Measurements from ENCODE around the gene TMEM132D. TPM values are rescaled to one million over a fixed set of nuclear protein-coding genes. Genes with fewer than 3 reads are reported as not detected.

The TMEM132D gene
- total RNA-seq, 1 experiment from 2014 or later = not detected

DNA sequence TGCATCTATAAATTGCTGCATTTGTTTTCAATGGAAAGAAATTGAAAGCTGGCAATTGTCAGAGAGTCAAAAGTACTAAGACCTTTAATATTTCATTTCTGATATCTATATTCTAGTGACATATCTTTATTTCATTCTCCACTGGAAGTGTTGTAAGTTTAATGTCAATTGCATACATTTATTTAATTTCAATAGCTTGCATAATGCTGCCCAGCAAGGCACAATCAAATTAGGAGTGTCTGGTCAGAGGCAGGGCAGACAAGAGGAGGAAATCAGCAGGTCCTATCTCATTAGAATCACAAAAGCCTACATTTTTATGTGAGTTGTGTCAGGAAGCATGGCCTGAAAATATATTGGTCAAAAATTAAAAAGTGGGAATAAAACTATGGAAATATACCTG lies 112.9 kb downstream of the TMEM132D start:
- no peaks in the 10 kb centered on the region for H3K36me3 ChIP-seq (ENCODE audit: control insufficient read depth, insufficient read depth, low read length)
- intact Hi-C loops (cut with micrococcal nuclease; ENCODE audit: unreplicated experiment) (no loop called here), in situ Hi-C loops (cut with HindIII; ENCODE audit: low pct_unique_long_range_greater_than_20kb, low sequenced_read_pairs) (no loop called here)
- DNase-seq (ENCODE audit: low read depth, low spot score) (no peak), ATAC-seq (no peak)
- no TSS peak for BruUV-seq (replicated peaks)
- no peak for TF ChIP-seq SIN3A (IDR thresholded peaks at IDR 0.05; ENCODE audit: borderline replicate concordance, insufficient read depth, low read depth, low read length)
- TF ChIP-seq, protein P1, sequence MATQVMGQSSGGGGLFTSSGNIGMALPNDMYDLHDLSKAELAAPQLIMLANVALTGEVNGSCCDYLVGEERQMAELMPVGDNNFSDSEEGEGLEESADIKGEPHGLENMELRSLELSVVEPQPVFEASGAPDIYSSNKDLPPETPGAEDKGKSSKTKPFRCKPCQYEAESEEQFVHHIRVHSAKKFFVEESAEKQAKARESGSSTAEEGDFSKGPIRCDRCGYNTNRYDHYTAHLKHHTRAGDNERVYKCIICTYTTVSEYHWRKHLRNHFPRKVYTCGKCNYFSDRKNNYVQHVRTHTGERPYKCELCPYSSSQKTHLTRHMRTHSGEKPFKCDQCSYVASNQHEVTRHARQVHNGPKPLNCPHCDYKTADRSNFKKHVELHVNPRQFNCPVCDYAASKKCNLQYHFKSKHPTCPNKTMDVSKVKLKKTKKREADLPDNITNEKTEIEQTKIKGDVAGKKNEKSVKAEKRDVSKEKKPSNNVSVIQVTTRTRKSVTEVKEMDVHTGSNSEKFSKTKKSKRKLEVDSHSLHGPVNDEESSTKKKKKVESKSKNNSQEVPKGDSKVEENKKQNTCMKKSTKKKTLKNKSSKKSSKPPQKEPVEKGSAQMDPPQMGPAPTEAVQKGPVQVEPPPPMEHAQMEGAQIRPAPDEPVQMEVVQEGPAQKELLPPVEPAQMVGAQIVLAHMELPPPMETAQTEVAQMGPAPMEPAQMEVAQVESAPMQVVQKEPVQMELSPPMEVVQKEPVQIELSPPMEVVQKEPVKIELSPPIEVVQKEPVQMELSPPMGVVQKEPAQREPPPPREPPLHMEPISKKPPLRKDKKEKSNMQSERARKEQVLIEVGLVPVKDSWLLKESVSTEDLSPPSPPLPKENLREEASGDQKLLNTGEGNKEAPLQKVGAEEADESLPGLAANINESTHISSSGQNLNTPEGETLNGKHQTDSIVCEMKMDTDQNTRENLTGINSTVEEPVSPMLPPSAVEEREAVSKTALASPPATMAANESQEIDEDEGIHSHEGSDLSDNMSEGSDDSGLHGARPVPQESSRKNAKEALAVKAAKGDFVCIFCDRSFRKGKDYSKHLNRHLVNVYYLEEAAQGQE (IDR thresholded peaks at IDR 0.05; ENCODE audit: insufficient read depth in 1 of 2, low read depth in 2 of 2, low read length in 1 of 2) = no peak
- TF ChIP-seq POLR2AphosphoS5 (IDR thresholded peaks at IDR 0.05; ENCODE audit: low read depth, low read length) = no peak
- TF ChIP-seq TCF7L2 (IDR thresholded peaks at IDR 0.05; ENCODE audit: low read depth, low read length) = no peak
- TF ChIP-seq, protein P2, sequence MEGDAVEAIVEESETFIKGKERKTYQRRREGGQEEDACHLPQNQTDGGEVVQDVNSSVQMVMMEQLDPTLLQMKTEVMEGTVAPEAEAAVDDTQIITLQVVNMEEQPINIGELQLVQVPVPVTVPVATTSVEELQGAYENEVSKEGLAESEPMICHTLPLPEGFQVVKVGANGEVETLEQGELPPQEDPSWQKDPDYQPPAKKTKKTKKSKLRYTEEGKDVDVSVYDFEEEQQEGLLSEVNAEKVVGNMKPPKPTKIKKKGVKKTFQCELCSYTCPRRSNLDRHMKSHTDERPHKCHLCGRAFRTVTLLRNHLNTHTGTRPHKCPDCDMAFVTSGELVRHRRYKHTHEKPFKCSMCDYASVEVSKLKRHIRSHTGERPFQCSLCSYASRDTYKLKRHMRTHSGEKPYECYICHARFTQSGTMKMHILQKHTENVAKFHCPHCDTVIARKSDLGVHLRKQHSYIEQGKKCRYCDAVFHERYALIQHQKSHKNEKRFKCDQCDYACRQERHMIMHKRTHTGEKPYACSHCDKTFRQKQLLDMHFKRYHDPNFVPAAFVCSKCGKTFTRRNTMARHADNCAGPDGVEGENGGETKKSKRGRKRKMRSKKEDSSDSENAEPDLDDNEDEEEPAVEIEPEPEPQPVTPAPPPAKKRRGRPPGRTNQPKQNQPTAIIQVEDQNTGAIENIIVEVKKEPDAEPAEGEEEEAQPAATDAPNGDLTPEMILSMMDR (IDR thresholded peaks at IDR 0.05) = no peak
- ChIA-PET POLR2A (no interaction called here), CTCF (no interaction called here)
- no peaks in the 10 kb centered on the region for H3K4me1 ChIP-seq (ENCODE audit: control insufficient read depth, insufficient read depth, low read length)
- no peak overlapping the region for H3K27ac ChIP-seq (ENCODE audit: low read length)
- no peaks in the 10 kb centered on the region for H3K9me3 ChIP-seq (ENCODE audit: control insufficient read depth, insufficient read depth, low read depth, low read length)
- peaks cover 4% of the 10 kb centered on the region; the same call in 1 of the 2 replicates for H3K27me3 ChIP-seq (ENCODE audit: control insufficient read depth, insufficient read depth, low read length)
- no peak overlapping the region for H3K4me3 ChIP-seq (ENCODE audit: low read depth in 2 of 2, low read length in 2 of 2)

DNA sequence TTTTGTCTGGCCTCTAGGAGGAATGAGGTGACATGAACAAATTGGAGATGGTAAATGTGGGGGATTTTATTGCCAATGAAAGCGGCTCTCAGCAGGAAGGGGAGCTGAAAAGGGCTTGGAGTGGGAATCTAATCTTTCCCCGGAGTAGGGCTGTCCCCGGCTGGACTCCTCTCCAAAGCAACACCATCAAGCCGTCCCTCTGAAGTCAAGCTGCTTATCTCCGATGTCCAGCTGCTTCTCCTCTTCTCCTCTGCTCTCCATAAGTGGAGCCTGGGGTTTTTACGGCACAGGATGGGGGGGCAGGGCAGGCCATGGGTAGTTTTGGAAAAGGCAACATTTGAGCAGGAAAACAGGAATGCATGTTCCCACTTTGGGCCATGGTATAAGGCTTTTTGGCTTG lies 113.5 kb downstream of the TMEM132D start:
- no peak for ATAC-seq
- no peak for DNase-seq (ENCODE audit: low read depth, low spot score)
- TF ChIP-seq TCF7L2 (IDR thresholded peaks at IDR 0.05; ENCODE audit: low read depth, low read length) = no peak
- no peak for TF ChIP-seq POLR2AphosphoS5 (IDR thresholded peaks at IDR 0.05; ENCODE audit: low read depth, low read length)
- TF ChIP-seq SIN3A (IDR thresholded peaks at IDR 0.05; ENCODE audit: borderline replicate concordance, insufficient read depth, low read depth, low read length) = no peak
- TF ChIP-seq, protein P2 (IDR thresholded peaks at IDR 0.05) = no peak
- TF ChIP-seq, protein P1 (IDR thresholded peaks at IDR 0.05; ENCODE audit: insufficient read depth in 1 of 2, low read depth in 2 of 2, low read length in 1 of 2) = no peak
- intact Hi-C loops (cut with micrococcal nuclease; ENCODE audit: unreplicated experiment) (no loop called here), in situ Hi-C loops (cut with HindIII; ENCODE audit: low pct_unique_long_range_greater_than_20kb, low sequenced_read_pairs) (no loop called here)
- Histone ChIP-seq H3K4me1 (ENCODE audit: control insufficient read depth, insufficient read depth, low read length) (no peaks in the 10 kb centered on the region), H3K36me3 (ENCODE audit: control insufficient read depth, insufficient read depth, low read length) (no peaks in the 10 kb centered on the region), H3K4me3 (ENCODE audit: low read depth in 2 of 2, low read length in 2 of 2) (no peak overlapping the region), H3K27me3 (ENCODE audit: control insufficient read depth, insufficient read depth, low read length) (peaks cover 4% of the 10 kb centered on the region; the same call in 1 of the 2 replicates), H3K9me3 (ENCODE audit: control insufficient read depth, insufficient read depth, low read depth, low read length) (no peaks in the 10 kb centered on the region), H3K27ac (ENCODE audit: low read length) (no peak overlapping the region)
- ChIA-PET POLR2A (no interaction called here), CTCF (no interaction called here)
- BruUV-seq (replicated peaks) = no TSS peak
